A673 (cell line): ENCODE data around the gene SMARCA4.

Experiments
- EZH2 ChIP-seq: fragments of 200-600 bp; sonication (generic); IDR thresholded peaks from 2 replicates; pipeline ENCODE4 v1.6.1; 2017; ENCODE audit warnings: borderline replicate concordance, low read depth, mild to moderate bottlenecking, mixed read lengths, antibody characterized with exemption, low read length; ENCODE audit not compliant: poor library complexity, severe bottlenecking
- TF ChIP-seq, protein P1 (sequence below): fragments of 300-800, 200-600 bp; sonication (generic); conservative IDR thresholded peaks from 2 replicates; pipeline ENCODE4 v1.5.1; 2017; ENCODE audit warnings: low read depth, mild to moderate bottlenecking, antibody characterized with exemption, low read length, moderate library complexity, mixed read lengths

DNA sequence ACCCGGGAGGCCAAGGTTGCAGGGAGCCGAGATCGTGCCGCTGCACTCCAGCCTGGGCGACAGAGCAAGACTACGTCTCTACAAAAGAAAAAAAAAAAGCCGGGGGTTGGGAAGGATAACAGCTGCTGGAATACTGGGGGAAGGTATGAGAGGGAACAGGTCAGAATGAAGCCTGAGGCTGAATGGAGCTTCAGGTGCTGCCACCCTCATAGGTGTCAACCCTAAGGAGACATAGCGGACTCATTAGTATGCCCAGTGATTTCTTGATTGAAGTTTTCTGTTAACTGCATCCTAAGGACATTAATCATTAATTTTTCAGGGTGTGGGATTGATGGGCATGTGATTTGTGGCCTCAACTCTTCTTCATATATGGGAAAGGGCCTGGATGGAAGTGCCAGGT is 6.0 kb downstream of the SMARCA4 start:
- TF ChIP-seq, protein P1, sequence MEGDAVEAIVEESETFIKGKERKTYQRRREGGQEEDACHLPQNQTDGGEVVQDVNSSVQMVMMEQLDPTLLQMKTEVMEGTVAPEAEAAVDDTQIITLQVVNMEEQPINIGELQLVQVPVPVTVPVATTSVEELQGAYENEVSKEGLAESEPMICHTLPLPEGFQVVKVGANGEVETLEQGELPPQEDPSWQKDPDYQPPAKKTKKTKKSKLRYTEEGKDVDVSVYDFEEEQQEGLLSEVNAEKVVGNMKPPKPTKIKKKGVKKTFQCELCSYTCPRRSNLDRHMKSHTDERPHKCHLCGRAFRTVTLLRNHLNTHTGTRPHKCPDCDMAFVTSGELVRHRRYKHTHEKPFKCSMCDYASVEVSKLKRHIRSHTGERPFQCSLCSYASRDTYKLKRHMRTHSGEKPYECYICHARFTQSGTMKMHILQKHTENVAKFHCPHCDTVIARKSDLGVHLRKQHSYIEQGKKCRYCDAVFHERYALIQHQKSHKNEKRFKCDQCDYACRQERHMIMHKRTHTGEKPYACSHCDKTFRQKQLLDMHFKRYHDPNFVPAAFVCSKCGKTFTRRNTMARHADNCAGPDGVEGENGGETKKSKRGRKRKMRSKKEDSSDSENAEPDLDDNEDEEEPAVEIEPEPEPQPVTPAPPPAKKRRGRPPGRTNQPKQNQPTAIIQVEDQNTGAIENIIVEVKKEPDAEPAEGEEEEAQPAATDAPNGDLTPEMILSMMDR = no peak
- no peak for TF ChIP-seq EZH2
